H1 (cell line): Measurements from ENCODE around the gene SLC8A1. TPM values are rescaled to one million over a fixed set of nuclear protein-coding genes. Genes with fewer than 3 reads are reported as not detected.

Experiments
- ASH2L ChIP-seq: fragments of 200-600, 300-600 bp; sonication (generic); IDR thresholded peaks from one replicate; pipeline ENCODE4 v1.7.1; 2017; ENCODE audit warnings: low read length
- CHD1 ChIP-seq: IDR thresholded peaks from 2 replicates; pipeline ENCODE4 v1.6.1; 2012; ENCODE audit warnings: low read depth, low read length, improper control_type of control experiment
- EGR1 ChIP-seq: IDR thresholded peaks from 2 replicates; pipeline ENCODE4 v1.6.1; 2011; ENCODE audit warnings: low read depth, low read length, borderline replicate concordance
- JUND ChIP-seq: IDR thresholded peaks from 2 replicates; pipeline ENCODE4 v1.6.1; 2011; ENCODE audit warnings: mild to moderate bottlenecking, improper control_type of control experiment, low read length
- NANOG ChIP-seq: IDR thresholded peaks from 2 replicates; pipeline ENCODE4 v1.6.1; 2011; ENCODE audit warnings: low read length, low read depth, mild to moderate bottlenecking, inconsistent platforms; ENCODE audit not compliant: insufficient read depth, poor library complexity, severe bottlenecking
- RBBP5 ChIP-seq: IDR thresholded peaks from 2 replicates; pipeline ENCODE4 v1.7.1; 2012; ENCODE audit warnings: low read depth, mild to moderate bottlenecking, inconsistent platforms, low read length, moderate library complexity, borderline replicate concordance
- RFX5 ChIP-seq: IDR thresholded peaks from 2 replicates; pipeline ENCODE4 v1.6.1; 2011; ENCODE audit warnings: low read depth, low read length, improper control_type of control experiment, borderline replicate concordance
- TAF7 ChIP-seq: optimal IDR thresholded peaks from 2 replicates; pipeline ENCODE3; 2011; ENCODE audit warnings: low read depth, mild to moderate bottlenecking, inconsistent platforms, low read length, moderate library complexity, borderline replicate concordance
- TBP ChIP-seq: IDR thresholded peaks from 2 replicates; pipeline ENCODE4 v1.6.1; 2011; ENCODE audit warnings: low read depth, low read length, improper control_type of control experiment
- polyA plus RNA-seq, 7 experiments: library from polyadenylated mRNA; depleted of rRNA in 3 of 7; stranded (reverse) in 5 of 7; unstranded in 2 of 7; fragments of >200 nt in 5 of 7; fragments of 200-250 nt in 2 of 7; gene quantifications; 1 replicate in 5 of 7; 2 replicates in 1 of 7; 4 replicates in 1 of 7; pipeline versions ENCODE4 v1.2.1 to v1.2.3, GENCODE V29; 2011 to 2013; ENCODE audit warnings: missing spikeins in 2 of 7, mixed read lengths in 2 of 7
- total RNA-seq: library from RNA; stranded (reverse); fragmentation: NEBNext Ultra II Directional; extraction: Animal tissue kit (Norgen Biotek cat#: 25700); gene quantifications from 2 replicates; pipeline ENCODE4 v1.2.1, GENCODE V29; 2021
- TF ChIP-seq, protein P1 (sequence below): fragments of 300-600 bp; sonication (generic); IDR thresholded peaks from 2 replicates; pipeline ENCODE4 v1.7.1; 2012; ENCODE audit warnings: low read length, moderate library complexity, mild to moderate bottlenecking, inconsistent platforms; ENCODE audit not compliant: insufficient replicate concordance
- TF ChIP-seq, protein P2 (sequence below): IDR thresholded peaks from 2 replicates; pipeline ENCODE4 v1.6.1; 2011; ENCODE audit warnings: low read depth, mild to moderate bottlenecking, low read length; ENCODE audit not compliant: insufficient read depth

The SLC8A1 gene
- total and polyA plus RNA-seq, 2 of the 8 experiments (the other 6 are each of a cell fraction or from before 2014, with no cell fraction given) = 0.68 to 3.6 TPM

DNA sequence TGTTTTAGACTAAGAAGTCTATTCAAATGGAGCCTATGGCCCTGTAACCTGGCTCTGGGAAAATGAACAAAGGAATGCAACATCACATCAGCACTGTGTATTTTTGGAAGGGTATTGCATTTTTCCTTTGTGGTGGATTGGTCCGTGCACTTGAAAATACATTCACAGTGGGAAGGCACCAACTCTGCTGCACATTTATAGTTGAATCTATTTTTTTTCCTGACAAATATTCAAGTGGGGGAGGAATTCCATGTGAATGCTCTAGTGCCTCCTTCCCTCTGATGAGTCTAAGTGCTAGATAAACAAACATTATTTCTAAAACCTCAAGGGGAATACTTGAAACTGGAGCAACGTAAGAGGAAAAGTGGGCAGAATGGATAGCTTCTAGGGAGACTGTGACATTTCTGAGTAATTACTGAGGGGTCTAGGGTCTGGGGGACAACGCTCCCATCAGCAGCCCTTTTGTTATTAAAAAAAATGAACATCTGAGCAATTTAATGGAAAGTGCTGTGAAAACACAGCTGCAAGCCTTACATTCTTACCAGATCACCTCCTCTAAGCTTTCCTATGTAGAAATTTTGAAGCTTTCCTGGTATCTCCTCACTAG lies 208.2 kb downstream of the SLC8A1 start (continued):
- TF ChIP-seq, protein P1, sequence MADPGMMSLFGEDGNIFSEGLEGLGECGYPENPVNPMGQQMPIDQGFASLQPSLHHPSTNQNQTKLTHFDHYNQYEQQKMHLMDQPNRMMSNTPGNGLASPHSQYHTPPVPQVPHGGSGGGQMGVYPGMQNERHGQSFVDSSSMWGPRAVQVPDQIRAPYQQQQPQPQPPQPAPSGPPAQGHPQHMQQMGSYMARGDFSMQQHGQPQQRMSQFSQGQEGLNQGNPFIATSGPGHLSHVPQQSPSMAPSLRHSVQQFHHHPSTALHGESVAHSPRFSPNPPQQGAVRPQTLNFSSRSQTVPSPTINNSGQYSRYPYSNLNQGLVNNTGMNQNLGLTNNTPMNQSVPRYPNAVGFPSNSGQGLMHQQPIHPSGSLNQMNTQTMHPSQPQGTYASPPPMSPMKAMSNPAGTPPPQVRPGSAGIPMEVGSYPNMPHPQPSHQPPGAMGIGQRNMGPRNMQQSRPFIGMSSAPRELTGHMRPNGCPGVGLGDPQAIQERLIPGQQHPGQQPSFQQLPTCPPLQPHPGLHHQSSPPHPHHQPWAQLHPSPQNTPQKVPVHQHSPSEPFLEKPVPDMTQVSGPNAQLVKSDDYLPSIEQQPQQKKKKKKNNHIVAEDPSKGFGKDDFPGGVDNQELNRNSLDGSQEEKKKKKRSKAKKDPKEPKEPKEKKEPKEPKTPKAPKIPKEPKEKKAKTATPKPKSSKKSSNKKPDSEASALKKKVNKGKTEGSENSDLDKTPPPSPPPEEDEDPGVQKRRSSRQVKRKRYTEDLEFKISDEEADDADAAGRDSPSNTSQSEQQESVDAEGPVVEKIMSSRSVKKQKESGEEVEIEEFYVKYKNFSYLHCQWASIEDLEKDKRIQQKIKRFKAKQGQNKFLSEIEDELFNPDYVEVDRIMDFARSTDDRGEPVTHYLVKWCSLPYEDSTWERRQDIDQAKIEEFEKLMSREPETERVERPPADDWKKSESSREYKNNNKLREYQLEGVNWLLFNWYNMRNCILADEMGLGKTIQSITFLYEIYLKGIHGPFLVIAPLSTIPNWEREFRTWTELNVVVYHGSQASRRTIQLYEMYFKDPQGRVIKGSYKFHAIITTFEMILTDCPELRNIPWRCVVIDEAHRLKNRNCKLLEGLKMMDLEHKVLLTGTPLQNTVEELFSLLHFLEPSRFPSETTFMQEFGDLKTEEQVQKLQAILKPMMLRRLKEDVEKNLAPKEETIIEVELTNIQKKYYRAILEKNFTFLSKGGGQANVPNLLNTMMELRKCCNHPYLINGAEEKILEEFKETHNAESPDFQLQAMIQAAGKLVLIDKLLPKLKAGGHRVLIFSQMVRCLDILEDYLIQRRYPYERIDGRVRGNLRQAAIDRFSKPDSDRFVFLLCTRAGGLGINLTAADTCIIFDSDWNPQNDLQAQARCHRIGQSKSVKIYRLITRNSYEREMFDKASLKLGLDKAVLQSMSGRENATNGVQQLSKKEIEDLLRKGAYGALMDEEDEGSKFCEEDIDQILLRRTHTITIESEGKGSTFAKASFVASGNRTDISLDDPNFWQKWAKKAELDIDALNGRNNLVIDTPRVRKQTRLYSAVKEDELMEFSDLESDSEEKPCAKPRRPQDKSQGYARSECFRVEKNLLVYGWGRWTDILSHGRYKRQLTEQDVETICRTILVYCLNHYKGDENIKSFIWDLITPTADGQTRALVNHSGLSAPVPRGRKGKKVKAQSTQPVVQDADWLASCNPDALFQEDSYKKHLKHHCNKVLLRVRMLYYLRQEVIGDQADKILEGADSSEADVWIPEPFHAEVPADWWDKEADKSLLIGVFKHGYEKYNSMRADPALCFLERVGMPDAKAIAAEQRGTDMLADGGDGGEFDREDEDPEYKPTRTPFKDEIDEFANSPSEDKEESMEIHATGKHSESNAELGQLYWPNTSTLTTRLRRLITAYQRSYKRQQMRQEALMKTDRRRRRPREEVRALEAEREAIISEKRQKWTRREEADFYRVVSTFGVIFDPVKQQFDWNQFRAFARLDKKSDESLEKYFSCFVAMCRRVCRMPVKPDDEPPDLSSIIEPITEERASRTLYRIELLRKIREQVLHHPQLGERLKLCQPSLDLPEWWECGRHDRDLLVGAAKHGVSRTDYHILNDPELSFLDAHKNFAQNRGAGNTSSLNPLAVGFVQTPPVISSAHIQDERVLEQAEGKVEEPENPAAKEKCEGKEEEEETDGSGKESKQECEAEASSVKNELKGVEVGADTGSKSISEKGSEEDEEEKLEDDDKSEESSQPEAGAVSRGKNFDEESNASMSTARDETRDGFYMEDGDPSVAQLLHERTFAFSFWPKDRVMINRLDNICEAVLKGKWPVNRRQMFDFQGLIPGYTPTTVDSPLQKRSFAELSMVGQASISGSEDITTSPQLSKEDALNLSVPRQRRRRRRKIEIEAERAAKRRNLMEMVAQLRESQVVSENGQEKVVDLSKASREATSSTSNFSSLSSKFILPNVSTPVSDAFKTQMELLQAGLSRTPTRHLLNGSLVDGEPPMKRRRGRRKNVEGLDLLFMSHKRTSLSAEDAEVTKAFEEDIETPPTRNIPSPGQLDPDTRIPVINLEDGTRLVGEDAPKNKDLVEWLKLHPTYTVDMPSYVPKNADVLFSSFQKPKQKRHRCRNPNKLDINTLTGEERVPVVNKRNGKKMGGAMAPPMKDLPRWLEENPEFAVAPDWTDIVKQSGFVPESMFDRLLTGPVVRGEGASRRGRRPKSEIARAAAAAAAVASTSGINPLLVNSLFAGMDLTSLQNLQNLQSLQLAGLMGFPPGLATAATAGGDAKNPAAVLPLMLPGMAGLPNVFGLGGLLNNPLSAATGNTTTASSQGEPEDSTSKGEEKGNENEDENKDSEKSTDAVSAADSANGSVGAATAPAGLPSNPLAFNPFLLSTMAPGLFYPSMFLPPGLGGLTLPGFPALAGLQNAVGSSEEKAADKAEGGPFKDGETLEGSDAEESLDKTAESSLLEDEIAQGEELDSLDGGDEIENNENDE = no peak
- no peak for TF ChIP-seq EGR1
- no peak for TF ChIP-seq TAF7
- TF ChIP-seq, protein P2, sequence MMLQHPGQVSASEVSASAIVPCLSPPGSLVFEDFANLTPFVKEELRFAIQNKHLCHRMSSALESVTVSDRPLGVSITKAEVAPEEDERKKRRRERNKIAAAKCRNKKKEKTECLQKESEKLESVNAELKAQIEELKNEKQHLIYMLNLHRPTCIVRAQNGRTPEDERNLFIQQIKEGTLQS = no peak
- no peak for TF ChIP-seq CHD1
- TF ChIP-seq TBP = no peak
- no peak for TF ChIP-seq ASH2L
- TF ChIP-seq RBBP5 = no peak
- TF ChIP-seq NANOG = no peak
- TF ChIP-seq JUND = no peak
- no peak for TF ChIP-seq RFX5
